Neural progenitor cell (in vitro differentiated cells): ENCODE results near the gene ZCCHC4.

Experiments
- CTCF ChIP-seq: fragments of 200-600 bp; sonication (generic); IDR thresholded peaks from 2 replicates; pipeline ENCODE4 v1.5.1; 2017; ENCODE audit warnings: antibody characterized with exemption, mild to moderate bottlenecking
- EZH2phosphoT487 ChIP-seq: fragments of 200-600 bp; sonication (generic); IDR thresholded peaks from 2 replicates; pipeline ENCODE4 v1.6.1; 2017; ENCODE audit warnings: antibody characterized with exemption

GRCh38 chr4:25291158-25291733 is 21.3 kb upstream of the ZCCHC4 start:
- TF ChIP-seq CTCF: no peak
- TF ChIP-seq EZH2phosphoT487: no peak
